NCI-H2029 treated with DMSO at 0.1 percent for 48 hours (cell line): ENCODE results near the gene EME2.
"Not testable (repeated sequence)": the region's sequence is repeated elsewhere in the genome, so short reads cannot be mapped to it uniquely, and the experiment has no call there.

ENCODE experiments used
- DNase-seq: peaks from one replicate; lab custom pipeline; 2025; lab: John Stamatoyannopoulos, UW

Gene EME2, protein sequence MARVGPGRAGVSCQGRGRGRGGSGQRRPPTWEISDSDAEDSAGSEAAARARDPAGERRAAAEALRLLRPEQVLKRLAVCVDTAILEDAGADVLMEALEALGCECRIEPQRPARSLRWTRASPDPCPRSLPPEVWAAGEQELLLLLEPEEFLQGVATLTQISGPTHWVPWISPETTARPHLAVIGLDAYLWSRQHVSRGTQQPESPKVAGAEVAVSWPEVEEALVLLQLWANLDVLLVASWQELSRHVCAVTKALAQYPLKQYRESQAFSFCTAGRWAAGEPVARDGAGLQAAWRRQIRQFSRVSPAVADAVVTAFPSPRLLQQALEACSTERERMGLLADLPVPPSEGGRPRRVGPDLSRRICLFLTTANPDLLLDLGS

GRCh38 chr16:1772362-1772907 lies at the start of gene EME2:
TSS of gene EME2 (plus strand) at chr16:1772810. CDS start at chr16:1773228, 418 bp downstream.
- no peak for DNase-seq

DNA sequence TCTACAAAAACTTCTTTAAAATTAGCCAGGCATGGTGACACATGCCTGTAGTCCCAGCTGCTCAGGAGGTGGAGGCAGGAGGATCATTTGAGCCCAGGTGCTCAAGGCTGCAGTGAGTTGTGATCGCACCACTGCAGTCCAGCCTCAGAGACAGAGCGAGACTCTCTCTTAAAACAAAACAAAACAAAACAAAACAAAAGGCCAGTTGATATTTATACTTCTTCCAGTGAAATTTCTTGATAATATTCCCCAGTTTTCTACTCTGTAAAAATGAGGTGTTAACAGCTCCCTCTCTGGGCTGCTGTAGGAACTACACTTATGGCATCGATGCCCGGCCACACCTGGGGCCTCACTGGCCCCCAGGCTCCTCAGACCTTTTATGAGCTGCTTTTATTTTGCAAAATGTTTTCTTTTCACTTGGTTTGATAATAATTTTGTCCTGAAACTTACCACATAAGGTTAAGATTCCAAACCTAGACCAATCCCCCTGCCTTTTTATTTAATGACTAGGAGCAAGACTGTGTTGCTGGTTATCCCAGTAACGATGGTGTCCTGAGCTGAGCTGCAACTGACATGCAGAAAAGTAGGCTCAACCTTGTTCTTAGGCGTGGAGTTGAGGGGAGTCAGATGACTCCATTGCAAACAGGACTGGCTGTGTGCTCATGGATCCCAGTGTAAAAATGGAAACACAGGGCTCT lies 49.0 kb upstream of the EME2 start:
- no peak for DNase-seq

DNA sequence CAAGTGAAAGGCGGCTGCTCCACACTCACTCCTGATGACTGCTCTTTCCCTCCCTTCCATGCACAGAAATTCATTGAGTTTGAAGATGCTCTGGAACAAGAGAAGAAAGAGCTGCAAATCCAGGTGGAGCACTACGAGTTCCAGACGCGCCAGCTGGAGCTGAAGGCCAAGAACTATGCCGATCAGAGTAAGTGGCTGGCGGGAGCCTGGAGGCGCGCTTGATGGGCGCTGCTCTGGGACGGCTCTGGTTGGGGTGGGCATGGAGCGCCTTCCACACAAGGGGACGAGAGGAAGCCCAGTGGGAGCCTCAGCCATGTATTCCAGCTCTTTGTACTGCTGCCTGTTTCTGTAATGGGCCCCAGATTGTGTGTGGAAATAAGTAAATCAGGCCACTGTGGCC lies 48.1 kb upstream of the EME2 start:
- no peak for DNase-seq

- DNase-seq = no peak
Observed at GRCh38 chr16:1726661-1727502, 45.7 kb upstream of the EME2 start.

GRCh38 chr16:1727651-1728624 lies 44.7 kb upstream of the EME2 start:
- no peak for DNase-seq

DNA sequence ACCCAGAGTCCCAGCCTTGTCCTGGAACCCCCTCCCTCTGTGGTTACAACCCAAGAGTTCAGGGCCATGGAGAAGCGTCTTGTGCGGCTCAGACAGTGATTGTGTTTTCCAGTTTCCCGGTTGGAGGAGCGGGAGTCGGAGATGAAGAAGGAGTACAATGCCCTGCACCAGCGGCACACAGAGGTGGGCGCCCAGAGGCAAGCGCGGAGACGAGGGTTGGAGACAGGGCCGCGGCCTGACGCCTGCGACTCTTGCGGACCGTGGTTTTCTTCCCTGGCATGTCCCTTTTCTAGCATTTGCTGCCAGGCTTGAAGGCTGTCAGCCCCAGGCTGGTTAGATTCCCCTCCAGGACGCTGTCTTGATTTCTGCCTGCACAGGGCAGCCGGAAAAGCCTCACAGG lies 43.6 kb upstream of the EME2 start:
- no peak for DNase-seq

DNA sequence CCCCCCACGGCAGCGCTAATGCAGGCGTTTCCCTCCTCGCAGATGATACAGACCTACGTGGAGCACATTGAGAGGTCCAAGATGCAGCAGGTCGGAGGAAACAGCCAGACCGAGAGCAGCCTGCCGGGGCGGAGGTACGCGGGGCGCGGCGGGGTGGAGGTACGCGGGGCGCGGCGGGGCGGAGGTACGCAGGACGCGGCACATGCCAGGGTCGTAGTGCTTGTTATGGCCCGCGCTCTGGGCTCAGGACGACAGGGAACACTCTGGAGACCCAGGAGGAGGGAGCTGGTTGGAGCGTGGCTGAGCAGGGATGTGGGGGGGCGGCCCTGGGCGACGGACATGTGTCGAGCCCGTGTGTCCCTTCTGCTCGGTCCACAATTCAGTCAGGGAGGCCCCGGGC lies 43.2 kb upstream of the EME2 start:
- DNase-seq = no peak

DNA sequence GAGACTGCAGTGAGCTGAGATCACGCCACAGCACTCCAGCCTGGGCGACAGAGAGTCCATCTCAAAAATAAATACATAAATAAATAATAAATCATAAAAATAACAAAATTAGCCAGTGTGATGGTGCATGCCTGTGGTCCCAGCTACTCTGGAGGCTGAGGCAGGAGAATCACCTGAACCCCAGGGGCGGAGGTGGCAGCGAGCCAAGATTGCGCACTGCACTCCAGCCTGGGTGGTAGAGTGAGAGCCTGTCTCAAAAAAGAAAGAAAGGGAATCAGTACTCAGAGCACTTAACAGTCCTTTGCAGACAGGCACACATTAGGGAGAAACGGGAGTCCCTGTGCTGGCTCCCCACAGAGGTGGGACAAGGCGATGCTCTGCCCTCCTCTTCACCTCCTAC lies 41.5 kb upstream of the EME2 start:
- DNase-seq = no peak

DNA sequence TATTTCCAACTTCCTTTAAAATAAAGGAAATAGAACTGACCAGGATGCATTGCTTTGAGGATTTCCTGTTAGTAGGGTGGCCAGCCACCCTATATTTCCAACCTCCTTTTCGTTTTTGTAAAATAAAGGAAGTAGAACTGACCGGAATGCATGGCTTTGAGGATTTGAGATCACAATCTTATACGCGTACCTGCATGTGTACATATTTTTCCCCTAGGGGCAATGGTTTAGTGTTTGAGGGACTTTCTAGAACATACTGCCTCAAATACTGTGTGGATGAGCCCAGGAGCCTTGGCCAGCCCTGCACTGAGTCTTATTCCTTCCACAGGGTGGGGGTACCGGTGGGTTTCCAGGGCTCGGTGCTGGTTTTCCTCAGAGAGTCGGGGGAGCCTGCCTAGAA lies 41.0 kb upstream of the EME2 start:
- no peak for DNase-seq

DNA sequence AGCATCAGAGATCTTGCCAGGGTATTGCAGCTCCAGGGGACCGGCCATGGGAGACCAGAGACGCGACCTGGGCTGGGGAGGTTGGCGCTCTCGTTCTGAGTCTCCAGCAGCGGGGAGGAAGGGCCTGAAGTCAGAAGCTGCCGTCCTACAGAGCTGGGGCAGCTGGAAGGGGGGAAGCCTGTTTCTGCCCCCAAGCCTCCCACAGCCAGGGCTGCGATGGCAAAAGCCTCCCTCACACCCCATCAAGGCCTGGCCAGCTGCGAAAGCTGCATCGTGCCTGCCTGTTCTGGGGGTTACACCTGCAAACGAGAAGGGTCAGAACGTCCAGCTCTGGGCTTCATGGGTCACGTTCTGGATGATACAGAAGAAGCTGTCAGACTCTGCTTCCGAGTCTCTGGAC lies 40.5 kb upstream of the EME2 start:
- no peak for DNase-seq

DNA sequence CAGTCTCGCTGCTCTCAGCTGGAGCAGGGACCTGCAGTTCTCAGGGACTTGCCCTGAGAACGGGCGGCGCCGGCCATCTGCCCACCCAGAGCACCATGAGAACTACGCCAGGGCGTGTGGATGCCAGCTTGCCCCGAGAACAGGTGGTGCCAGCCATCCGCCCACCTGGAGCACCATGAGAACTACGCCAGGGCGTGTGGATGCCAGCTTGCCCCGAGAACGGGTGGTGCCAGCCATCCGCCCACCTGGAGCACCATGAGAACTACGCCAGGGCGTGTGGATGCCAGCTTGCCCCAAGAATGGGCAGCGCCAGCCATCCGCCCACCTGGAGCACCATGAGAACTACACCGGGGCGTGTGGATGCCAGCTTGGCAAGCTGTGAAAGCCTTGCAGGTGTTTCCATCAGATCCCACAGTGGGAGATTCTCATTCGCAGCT lies 40.0 kb upstream of the EME2 start:
- not testable (repeated sequence) for DNase-seq

DNA sequence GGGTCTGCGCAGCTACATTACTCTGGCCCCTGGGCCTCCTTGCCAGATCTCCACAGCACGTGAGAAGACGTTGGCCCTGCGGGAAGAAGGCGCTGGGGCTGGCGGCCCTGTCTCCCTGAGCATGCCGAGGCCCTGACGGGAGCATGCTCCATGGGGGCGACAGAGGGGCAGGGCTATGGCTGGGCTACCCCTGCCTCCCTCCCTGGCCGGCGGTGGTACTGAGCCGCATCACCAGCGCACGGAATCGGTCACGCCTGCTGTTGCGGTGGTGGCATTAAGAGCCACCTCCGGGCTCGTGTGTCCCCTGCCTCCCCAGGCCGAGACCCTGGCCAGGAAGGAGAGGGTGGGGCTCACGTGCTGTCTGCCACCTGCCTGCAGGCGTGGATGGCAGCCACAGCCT lies 38.5 kb upstream of the EME2 start:
- DNase-seq = no peak

DNA sequence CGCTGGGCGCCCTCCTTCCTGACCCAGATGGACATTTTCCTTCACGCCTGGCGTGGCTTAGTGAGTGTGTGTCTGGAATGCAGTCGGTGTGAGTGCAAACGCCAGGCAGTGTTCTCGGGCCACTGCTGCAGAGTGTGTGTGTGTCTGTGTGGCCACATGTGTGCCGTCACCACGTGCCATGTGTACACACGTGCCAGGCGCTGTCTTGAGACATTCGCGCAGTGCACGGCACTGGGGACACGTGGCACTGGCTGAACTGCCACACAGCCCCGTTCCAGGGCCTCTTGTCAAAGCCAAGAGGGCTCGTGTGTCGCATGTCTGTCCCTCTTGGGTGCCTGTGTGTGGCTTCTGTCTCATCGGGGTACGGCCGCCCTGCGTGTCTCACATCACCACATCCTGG lies 37.8 kb upstream of the EME2 start:
- DNase-seq = no peak

DNA sequence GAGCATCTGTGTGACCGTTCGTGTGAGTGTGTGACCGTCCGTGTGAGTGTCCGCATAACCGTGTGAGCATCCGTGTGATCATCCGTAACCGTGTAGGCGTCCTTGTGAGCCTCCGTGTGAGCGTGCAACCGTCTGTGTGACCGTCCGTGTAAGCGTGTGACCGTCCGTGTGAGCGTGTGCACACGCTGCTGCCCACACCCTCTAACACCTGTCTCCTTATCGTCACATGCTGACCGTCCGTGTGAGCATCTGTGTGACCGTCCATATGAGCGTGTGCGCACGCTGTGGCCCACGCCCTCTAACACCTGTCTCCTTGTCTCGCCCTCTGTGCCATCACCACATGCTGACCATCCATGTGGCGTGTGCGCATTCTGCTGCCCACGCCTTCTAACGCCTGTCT lies 32.4 kb upstream of the EME2 start:
- no peak for DNase-seq

DNA sequence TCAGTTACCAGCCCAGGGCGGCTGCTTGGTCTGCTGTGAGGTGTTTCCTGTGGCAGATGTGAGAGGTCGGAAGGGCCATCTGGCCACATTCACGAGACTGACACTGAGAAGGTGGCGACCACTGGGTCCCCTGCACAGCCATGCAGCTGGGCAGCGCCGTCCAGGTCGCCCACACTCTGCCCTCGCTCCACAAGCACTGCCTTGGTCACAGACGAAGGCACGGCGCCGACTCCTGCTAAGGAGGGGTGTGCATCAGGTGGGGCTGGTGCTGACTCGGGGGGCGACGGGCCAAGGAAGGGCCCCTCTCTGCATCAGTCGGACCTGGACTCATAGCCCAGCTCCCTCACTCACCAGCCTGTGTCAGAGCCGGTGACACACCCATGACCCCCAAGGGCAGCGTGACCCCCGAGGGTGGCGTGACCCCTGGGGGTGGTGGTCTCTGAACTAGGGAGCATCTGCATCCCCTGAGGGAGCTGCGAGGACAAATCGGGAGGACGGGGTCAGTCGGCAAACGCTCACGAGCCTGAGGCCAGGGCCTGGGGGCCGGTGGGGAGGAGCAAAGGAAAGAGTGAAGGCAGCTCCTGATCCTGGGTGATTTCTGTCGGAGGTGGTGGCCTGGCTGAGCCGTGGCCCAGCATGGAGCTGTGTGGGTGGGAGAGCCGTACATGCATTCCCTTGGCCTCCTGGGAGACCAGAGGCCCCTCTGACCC lies 31.7 kb upstream of the EME2 start:
- no peak for DNase-seq

- DNase-seq = no peak
Observed at GRCh38 chr16:1741553-1742165, 31.0 kb upstream of the EME2 start.

DNA sequence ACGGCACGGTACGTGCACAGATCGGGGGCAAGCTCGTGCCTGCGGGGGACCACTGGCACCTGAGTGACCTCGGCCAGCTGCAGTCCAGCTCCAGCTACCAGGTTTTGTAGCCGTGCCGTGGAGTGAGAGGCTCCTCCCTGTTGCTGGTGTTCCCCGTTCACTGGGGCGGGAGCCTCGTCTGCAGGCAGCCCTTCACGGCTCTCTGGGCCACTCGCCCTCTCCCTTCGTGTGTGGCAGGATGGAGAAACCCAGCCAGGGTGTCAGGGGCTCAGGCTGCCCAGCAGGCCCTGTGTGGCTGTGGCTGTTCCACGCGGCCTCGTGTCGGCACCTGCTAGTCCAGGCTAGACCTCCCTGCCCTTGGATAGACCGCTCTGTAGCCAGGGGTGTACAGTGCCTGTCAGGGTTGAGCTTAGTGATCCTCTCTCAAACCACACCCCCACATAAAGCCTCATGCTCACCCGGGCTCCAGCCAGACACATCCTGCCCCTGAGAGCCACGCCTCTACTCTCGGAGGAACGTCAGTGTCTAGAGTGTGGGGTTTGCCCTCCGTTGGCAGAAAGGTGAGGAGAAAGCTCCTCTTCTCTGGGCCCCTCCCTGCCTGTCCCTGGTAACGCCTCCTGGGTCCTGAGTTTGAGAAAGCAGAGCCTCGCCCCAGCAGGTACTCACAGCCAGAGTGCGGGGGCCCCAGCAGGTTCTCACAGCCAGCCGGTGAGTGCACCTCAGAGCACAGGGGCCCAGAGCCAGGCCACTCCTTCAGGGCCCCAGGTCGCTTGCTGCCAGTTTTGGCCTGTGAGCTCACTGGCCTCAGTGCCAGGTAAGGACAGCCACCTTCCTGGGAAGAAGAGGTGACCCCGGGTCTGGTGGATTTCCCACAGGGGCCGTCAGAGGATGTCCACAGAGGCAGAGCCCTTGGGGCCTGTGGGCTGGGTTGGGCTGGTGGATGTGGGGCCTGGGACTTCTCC lies 29.0 kb upstream of the EME2 start:
- no peak for DNase-seq

- DNase-seq = no peak
Observed at GRCh38 chr16:1744338-1744840, 28.2 kb upstream of the EME2 start.
